GM06990 (cell line): Measurements from ENCODE around the gene LMO7.

Source experiments
- DNase-seq: peaks from one replicate; pipeline ENCODE4 v3.0.0-alpha.2; 2011; ENCODE audit not compliant: insufficient read length; ENCODE audit errors: extremely low read depth
- H3K27me3 ChIP-seq: replicated peaks from 2 replicates; pipeline ENCODE4 v1.6.0; 2011; ENCODE audit warnings: low read length; ENCODE audit not compliant: control insufficient read depth, insufficient read depth
- H3K36me3 ChIP-seq: 2 replicates; pipeline ENCODE4 v1.5.1; 2011; ENCODE audit warnings: low read length; ENCODE audit not compliant: control insufficient read depth, insufficient read depth
- H3K4me3 ChIP-seq: replicated peaks from 2 replicates; pipeline ENCODE4 v1.5.1; 2011; ENCODE audit warnings: low read depth, mild to moderate bottlenecking, control low read depth, low read length
- CTCF ChIP-seq: IDR thresholded peaks from 2 replicates; pipeline ENCODE4 v1.5.1; 2011; ENCODE audit warnings: low read length, control low read depth, mild to moderate bottlenecking, inconsistent platforms; ENCODE audit not compliant: insufficient read depth, poor library complexity, severe bottlenecking

Gene LMO7

GRCh38 chr13:75896271-75896670 lies 260.1 kb downstream of the LMO7 start:
- Histone ChIP-seq H3K4me3 (no peak overlapping the region), H3K27me3 (no peaks in the 10 kb centered on the region)
- no peak for TF ChIP-seq CTCF

GRCh38 chr13:75897386-75897785 lies 261.3 kb downstream of the LMO7 start:
- Histone ChIP-seq H3K36me3 (no peaks in the 10 kb centered on the region), H3K4me3 (no peak overlapping the region), H3K27me3 (no peaks in the 10 kb centered on the region)
- no peak for DNase-seq
- TF ChIP-seq CTCF, result no peak

More at GRCh38 chr13:75896271-75896670, 260.1 kb downstream of the LMO7 start:
- DNase-seq, result no peak
- H3K36me3 ChIP-seq, result no peaks in the 10 kb centered on the region

GRCh38 chr13:75901501-75901900 lies 265.4 kb downstream of the LMO7 start:
- H3K4me3 ChIP-seq, result no peak overlapping the region
- H3K36me3 ChIP-seq, result no peaks in the 10 kb centered on the region
- TF ChIP-seq CTCF, result no peak
- DNase-seq, result no peak
- H3K27me3 ChIP-seq, result no peaks in the 10 kb centered on the region

- no peak for DNase-seq
- Histone ChIP-seq H3K4me3 (no peak overlapping the region), H3K36me3 (no peaks in the 10 kb centered on the region), H3K27me3 (no peaks in the 10 kb centered on the region)
- no peak for TF ChIP-seq CTCF
These were observed 266.3 kb downstream of the LMO7 start for GRCh38 chr13:75902166-75903104.

- H3K27me3 ChIP-seq, result no peaks in the 10 kb centered on the region
- TF ChIP-seq CTCF, result no peak
- no peak for DNase-seq
These were observed 267.9 kb downstream of the LMO7 start for GRCh38 chr13:75904012-75904411.

More at GRCh38 chr13:75904012-75904411, 267.9 kb downstream of the LMO7 start:
- Histone ChIP-seq H3K4me3 (no peak overlapping the region), H3K36me3 (no peaks in the 10 kb centered on the region)
